SK-N-SH treated with all-trans-retinoic acid at 6 μM for 48 hours (cell line): ENCODE results near the gene WDR83.

ENCODE experiments used
- ATAC-seq: fragments of 200-7000 bp; cut with Tn5 transposase; 3 replicates; pipeline ENCODE4 v1.9.1; 2020; ENCODE audit warnings: mild to moderate bottlenecking, moderate library complexity
- ARNTL ChIP-seq: fragments of 450-650 bp; formaldehyde crosslinking; IDR thresholded peaks from 2 replicates; pipeline ENCODE4 v1.5.0; 2020; ENCODE audit warnings: low read depth, mild to moderate bottlenecking, moderate library complexity, borderline replicate concordance
- BACH2 ChIP-seq: fragments of 250-450 bp; sonication (Bioruptor Pico); IDR thresholded peaks from 2 replicates; pipeline ENCODE4 v1.9.0; 2021; ENCODE audit warnings: mild to moderate bottlenecking, borderline replicate concordance
- CSDC2 ChIP-seq: fragments of 250-450 bp; sonication (Bioruptor Pico); IDR thresholded peaks from 2 replicates; pipeline ENCODE4 v1.5.0; 2020; ENCODE audit warnings: mild to moderate bottlenecking, moderate library complexity
- ESRRG ChIP-seq: fragments of 250-450 bp; sonication (Bioruptor Pico); IDR thresholded peaks from 2 replicates; pipeline ENCODE4 v1.6.1; 2021; ENCODE audit warnings: mild to moderate bottlenecking
- GLIS3 ChIP-seq: fragments of 250-450 bp; sonication (Bioruptor Pico); IDR thresholded peaks from 2 replicates; pipeline ENCODE4 v1.5.0; 2020; ENCODE audit warnings: mild to moderate bottlenecking, moderate library complexity
- OSR1 ChIP-seq: fragments of 250-450 bp; sonication (Bioruptor Pico); IDR thresholded peaks from 2 replicates; pipeline ENCODE4 v1.8.0; 2022; ENCODE audit warnings: moderate library complexity, mild to moderate bottlenecking, inconsistent platforms
- PPARA ChIP-seq: fragments of 250-450 bp; sonication (Bioruptor Pico); IDR thresholded peaks from 2 replicates; pipeline ENCODE4 v1.5.0; 2020; ENCODE audit warnings: mild to moderate bottlenecking, borderline replicate concordance
- RARB ChIP-seq: fragments of 250-450 bp; sonication (Bioruptor Pico); IDR thresholded peaks from 2 replicates; pipeline ENCODE4 v1.8.0; 2021; ENCODE audit warnings: mild to moderate bottlenecking, moderate library complexity
- SNAI2 ChIP-seq: fragments of 250-450 bp; sonication (Bioruptor Pico); IDR thresholded peaks from 2 replicates; pipeline ENCODE4 v1.5.0; 2020; ENCODE audit warnings: mild to moderate bottlenecking, moderate library complexity
- TCF4 ChIP-seq: fragments of 250-450 bp; sonication (Bioruptor Pico); IDR thresholded peaks from 2 replicates; pipeline ENCODE4 v1.8.0; 2021; ENCODE audit warnings: mild to moderate bottlenecking, moderate library complexity, borderline replicate concordance
- TOX ChIP-seq: fragments of 250-450 bp; sonication (Bioruptor Pico); IDR thresholded peaks from 2 replicates; pipeline ENCODE4 v1.8.0; 2021; ENCODE audit warnings: mild to moderate bottlenecking, moderate library complexity, borderline replicate concordance
- ZC3H10 ChIP-seq: fragments of 250-450 bp; sonication (Bioruptor Pico); IDR thresholded peaks from 2 replicates; pipeline ENCODE4 v1.5.1; 2021; ENCODE audit warnings: mild to moderate bottlenecking, moderate library complexity
- ZFP3 ChIP-seq: fragments of 250-450 bp; sonication (Bioruptor Pico); IDR thresholded peaks from 2 replicates; pipeline ENCODE4 v1.5.0; 2020; ENCODE audit warnings: mild to moderate bottlenecking, moderate library complexity
- ZFP30 ChIP-seq: fragments of 450-650 bp; formaldehyde crosslinking; IDR thresholded peaks from 2 replicates; pipeline ENCODE4 v1.5.0; 2022; ENCODE audit warnings: mild to moderate bottlenecking, moderate library complexity
- ZNF565 ChIP-seq: fragments of 450-650 bp; formaldehyde crosslinking; conservative IDR thresholded peaks from 2 replicates; pipeline ENCODE4 v1.5.0; 2020; ENCODE audit warnings: low read depth, mild to moderate bottlenecking, moderate library complexity
- TF ChIP-seq, protein P1 (sequence below): fragments of 250-450 bp; sonication (Bioruptor Pico); IDR thresholded peaks from 2 replicates; pipeline ENCODE4 v1.5.1; 2020; ENCODE audit warnings: low read depth, mild to moderate bottlenecking, moderate library complexity
- TF ChIP-seq, protein P2 (sequence below): fragments of 250-450 bp; sonication (Bioruptor Pico); IDR thresholded peaks from 2 replicates; pipeline ENCODE4 v1.5.0; 2020; ENCODE audit warnings: mild to moderate bottlenecking, moderate library complexity
- TF ChIP-seq, protein P3 (sequence below): fragments of 250-450 bp; sonication (Bioruptor Pico); IDR thresholded peaks from 2 replicates; pipeline ENCODE4 v1.8.0; 2020; ENCODE audit warnings: mild to moderate bottlenecking, moderate library complexity, borderline replicate concordance
- TF ChIP-seq, protein P4 (sequence below): fragments of 250-450 bp; sonication (Bioruptor Pico); IDR thresholded peaks from 2 replicates; pipeline ENCODE4 v1.8.0; 2021; ENCODE audit warnings: low read depth, mild to moderate bottlenecking, moderate library complexity, borderline replicate concordance
- TF ChIP-seq, protein P5 (sequence below): fragments of 250-450 bp; sonication (Bioruptor Pico); IDR thresholded peaks from 2 replicates; pipeline ENCODE4 v1.5.1; 2021; ENCODE audit warnings: mild to moderate bottlenecking, moderate library complexity

WDR83 gene

DNA sequence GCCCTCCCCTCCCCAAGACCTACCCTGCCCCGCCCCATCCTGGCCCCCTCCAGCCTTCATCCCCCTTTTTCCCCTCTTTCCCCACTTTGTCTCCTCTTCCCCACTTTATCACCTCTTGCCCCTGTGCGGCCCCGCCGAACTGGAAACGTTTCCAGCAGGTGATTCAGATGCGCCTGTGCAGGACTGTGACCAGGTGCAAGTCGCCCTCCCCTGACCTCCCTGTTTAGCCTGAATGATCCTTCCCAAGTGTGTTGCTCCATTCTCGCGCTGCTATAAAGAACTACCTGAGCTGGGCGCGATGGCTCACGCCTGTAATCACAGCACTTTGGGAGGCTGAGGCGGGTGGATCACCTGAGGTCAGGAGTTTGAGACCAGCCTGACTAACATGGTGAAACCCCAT lies 30.0 kb upstream of the WDR83 start:
- no peak for TF ChIP-seq TCF4 (CRISPR knock-in tag)
- TF ChIP-seq ZNF565 (CRISPR knock-in tag): no peak
- no peak for TF ChIP-seq RARB (CRISPR knock-in tag)
- ATAC-seq: no peak

DNA sequence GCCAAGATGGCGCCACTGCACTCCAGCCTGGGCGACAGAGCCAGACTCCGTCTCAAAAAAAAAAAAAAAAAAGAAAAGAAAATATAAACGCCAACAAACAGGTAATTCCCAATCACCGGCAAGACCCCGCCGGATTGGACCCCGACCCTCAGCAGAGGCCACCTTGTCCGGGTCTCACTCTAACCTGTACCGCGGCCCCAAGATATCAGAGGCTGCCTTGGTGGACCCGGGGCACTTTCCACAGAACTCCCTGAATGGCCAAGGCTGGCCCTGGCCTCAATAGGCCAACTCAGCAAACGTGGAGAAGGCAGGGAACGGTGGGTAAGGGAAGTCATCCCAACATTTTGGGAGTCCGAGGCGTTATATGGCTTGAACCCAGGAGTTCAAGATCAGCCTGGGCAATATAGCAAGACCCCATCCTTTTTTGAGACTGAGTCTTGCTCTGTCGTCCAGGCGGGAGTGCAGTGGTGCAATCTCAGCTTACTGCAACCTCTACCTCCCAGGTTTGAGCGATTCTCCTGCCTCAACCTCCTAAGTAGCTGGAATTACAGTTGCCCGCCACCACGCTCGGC lies 27.9 kb upstream of the WDR83 start:
- ATAC-seq: no peak
- TF ChIP-seq, protein P1, sequence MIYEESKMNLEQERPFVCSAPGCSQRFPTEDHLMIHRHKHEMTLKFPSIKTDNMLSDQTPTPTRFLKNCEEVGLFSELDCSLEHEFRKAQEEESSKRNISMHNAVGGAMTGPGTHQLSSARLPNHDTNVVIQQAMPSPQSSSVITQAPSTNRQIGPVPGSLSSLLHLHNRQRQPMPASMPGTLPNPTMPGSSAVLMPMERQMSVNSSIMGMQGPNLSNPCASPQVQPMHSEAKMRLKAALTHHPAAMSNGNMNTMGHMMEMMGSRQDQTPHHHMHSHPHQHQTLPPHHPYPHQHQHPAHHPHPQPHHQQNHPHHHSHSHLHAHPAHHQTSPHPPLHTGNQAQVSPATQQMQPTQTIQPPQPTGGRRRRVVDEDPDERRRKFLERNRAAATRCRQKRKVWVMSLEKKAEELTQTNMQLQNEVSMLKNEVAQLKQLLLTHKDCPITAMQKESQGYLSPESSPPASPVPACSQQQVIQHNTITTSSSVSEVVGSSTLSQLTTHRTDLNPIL (CRISPR knock-in tag): no peak
- TF ChIP-seq ZFP30 (no peak), CSDC2 (CRISPR knock-in tag) (no peak), OSR1 (CRISPR knock-in tag) (no peak), ARNTL (CRISPR knock-in tag) (no peak), PPARA (CRISPR knock-in tag) (no peak), RARB (CRISPR knock-in tag) (no peak), TCF4 (CRISPR knock-in tag) (no peak), GLIS3 (no peak), ZNF565 (CRISPR knock-in tag) (no peak), SNAI2 (CRISPR knock-in tag) (no peak), BACH2 (CRISPR knock-in tag) (no peak), ZFP3 (CRISPR knock-in tag) (no peak)
- TF ChIP-seq, protein P2, sequence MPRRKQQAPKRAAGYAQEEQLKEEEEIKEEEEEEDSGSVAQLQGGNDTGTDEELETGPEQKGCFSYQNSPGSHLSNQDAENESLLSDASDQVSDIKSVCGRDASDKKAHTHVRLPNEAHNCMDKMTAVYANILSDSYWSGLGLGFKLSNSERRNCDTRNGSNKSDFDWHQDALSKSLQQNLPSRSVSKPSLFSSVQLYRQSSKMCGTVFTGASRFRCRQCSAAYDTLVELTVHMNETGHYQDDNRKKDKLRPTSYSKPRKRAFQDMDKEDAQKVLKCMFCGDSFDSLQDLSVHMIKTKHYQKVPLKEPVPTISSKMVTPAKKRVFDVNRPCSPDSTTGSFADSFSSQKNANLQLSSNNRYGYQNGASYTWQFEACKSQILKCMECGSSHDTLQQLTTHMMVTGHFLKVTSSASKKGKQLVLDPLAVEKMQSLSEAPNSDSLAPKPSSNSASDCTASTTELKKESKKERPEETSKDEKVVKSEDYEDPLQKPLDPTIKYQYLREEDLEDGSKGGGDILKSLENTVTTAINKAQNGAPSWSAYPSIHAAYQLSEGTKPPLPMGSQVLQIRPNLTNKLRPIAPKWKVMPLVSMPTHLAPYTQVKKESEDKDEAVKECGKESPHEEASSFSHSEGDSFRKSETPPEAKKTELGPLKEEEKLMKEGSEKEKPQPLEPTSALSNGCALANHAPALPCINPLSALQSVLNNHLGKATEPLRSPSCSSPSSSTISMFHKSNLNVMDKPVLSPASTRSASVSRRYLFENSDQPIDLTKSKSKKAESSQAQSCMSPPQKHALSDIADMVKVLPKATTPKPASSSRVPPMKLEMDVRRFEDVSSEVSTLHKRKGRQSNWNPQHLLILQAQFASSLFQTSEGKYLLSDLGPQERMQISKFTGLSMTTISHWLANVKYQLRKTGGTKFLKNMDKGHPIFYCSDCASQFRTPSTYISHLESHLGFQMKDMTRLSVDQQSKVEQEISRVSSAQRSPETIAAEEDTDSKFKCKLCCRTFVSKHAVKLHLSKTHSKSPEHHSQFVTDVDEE (CRISPR knock-in tag): no peak
- TF ChIP-seq, protein P3, sequence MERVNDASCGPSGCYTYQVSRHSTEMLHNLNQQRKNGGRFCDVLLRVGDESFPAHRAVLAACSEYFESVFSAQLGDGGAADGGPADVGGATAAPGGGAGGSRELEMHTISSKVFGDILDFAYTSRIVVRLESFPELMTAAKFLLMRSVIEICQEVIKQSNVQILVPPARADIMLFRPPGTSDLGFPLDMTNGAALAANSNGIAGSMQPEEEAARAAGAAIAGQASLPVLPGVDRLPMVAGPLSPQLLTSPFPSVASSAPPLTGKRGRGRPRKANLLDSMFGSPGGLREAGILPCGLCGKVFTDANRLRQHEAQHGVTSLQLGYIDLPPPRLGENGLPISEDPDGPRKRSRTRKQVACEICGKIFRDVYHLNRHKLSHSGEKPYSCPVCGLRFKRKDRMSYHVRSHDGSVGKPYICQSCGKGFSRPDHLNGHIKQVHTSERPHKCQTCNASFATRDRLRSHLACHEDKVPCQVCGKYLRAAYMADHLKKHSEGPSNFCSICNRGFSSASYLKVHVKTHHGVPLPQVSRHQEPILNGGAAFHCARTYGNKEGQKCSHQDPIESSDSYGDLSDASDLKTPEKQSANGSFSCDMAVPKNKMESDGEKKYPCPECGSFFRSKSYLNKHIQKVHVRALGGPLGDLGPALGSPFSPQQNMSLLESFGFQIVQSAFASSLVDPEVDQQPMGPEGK (CRISPR knock-in tag): no peak

DNA sequence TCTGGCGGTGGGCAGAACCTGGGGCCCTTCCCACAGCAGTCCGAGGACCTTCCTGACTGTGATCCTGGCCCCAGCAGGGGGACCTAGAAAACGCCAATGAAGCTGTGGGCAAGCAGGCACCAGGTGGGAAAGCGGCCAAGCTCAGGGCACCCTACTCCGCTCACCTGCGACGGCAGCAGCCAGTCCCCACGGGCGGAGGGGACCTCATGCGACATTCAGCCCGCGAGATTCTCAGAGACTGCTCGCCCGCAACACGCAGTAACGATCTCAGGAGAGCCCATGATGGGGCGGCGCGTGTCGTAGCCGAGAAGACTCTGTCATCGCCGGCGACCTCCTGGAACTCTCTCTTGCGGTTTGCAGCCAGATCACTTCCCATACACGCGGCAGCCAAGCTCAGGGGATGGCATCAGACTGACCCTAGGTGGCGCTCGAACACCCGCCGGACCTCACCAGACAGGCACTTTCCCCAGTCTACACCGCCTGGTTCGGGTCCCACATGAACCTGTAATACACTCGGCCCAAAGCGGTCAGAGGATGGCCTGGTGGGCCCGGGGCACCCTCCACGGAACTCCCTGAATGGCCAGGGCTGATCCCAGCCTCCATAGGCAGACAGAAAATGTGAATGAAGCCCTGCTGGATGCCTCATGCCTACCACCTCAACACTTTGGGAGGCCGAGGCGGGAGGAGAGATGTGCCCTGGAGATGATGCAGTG lies 26.6 kb upstream of the WDR83 start:
- peak; percentile 94 for ATAC-seq
- TF ChIP-seq, protein P4, sequence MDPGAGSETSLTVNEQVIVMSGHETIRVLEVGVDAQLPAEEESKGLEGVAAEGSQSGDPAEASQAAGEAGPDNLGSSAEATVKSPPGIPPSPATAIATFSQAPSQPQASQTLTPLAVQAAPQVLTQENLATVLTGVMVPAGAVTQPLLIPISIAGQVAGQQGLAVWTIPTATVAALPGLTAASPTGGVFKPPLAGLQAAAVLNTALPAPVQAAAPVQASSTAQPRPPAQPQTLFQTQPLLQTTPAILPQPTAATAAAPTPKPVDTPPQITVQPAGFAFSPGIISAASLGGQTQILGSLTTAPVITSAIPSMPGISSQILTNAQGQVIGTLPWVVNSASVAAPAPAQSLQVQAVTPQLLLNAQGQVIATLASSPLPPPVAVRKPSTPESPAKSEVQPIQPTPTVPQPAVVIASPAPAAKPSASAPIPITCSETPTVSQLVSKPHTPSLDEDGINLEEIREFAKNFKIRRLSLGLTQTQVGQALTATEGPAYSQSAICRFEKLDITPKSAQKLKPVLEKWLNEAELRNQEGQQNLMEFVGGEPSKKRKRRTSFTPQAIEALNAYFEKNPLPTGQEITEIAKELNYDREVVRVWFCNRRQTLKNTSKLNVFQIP: no peak
- TF ChIP-seq ARNTL (CRISPR knock-in tag) (no peak), OSR1 (CRISPR knock-in tag) (no peak), ZC3H10 (CRISPR knock-in tag) (no peak), ESRRG (CRISPR knock-in tag) (no peak), TOX (no peak), GLIS3 (no peak), BACH2 (CRISPR knock-in tag) (no peak), SNAI2 (CRISPR knock-in tag) (no peak), RARB (CRISPR knock-in tag) (no peak)
- TF ChIP-seq, protein P1 (CRISPR knock-in tag): no peak
- TF ChIP-seq, protein P5, sequence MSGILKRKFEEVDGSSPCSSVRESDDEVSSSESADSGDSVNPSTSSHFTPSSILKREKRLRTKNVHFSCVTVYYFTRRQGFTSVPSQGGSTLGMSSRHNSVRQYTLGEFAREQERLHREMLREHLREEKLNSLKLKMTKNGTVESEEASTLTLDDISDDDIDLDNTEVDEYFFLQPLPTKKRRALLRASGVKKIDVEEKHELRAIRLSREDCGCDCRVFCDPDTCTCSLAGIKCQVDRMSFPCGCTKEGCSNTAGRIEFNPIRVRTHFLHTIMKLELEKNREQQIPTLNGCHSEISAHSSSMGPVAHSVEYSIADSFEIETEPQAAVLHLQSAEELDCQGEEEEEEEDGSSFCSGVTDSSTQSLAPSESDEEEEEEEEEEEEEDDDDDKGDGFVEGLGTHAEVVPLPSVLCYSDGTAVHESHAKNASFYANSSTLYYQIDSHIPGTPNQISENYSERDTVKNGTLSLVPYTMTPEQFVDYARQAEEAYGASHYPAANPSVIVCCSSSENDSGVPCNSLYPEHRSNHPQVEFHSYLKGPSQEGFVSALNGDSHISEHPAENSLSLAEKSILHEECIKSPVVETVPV (CRISPR knock-in tag): no peak
- TF ChIP-seq, all 23 proteins: peak for 0
